ENCODE results near the gene VPS41.

Gene VPS41

GRCh38 chr7:38731215-38731614 lies 177.8 kb downstream of the VPS41 start:
- H3K4me3 ChIP-seq (ENCODE audit: low read depth, low read length): no peak overlapping the region
- no peak for DNase-seq (ENCODE audit: low read depth)
- no peak for TF ChIP-seq CTCF (IDR thresholded peaks at IDR 0.05; ENCODE audit: low read depth, low read length, missing control alignments)

- H3K4me3 ChIP-seq (ENCODE audit: low read depth, low read length): no peak overlapping the region
- no peak for TF ChIP-seq CTCF (IDR thresholded peaks at IDR 0.05; ENCODE audit: low read depth, low read length, missing control alignments)
- no peak for DNase-seq (ENCODE audit: low read depth)
Observed at GRCh38 chr7:38728145-38728544, 180.8 kb downstream of the VPS41 start.

- no peak for DNase-seq (ENCODE audit: low read depth)
- no peak for TF ChIP-seq CTCF (IDR thresholded peaks at IDR 0.05; ENCODE audit: low read depth, low read length, missing control alignments)
- no peak overlapping the region for H3K4me3 ChIP-seq (ENCODE audit: low read depth, low read length)
Observed at GRCh38 chr7:38727184-38727940, 181.6 kb downstream of the VPS41 start.

- no peak for DNase-seq (ENCODE audit: low read depth)
- TF ChIP-seq CTCF (IDR thresholded peaks at IDR 0.05; ENCODE audit: low read depth, low read length, missing control alignments): no peak
- H3K4me3 ChIP-seq (ENCODE audit: low read depth, low read length): no peak overlapping the region
Observed at GRCh38 chr7:38723327-38723726, 185.7 kb downstream of the VPS41 start.

GRCh38 chr7:38716397-38716796 lies 192.6 kb downstream of the VPS41 start:
- no peak overlapping the region for H3K4me3 ChIP-seq (ENCODE audit: low read depth, low read length)
- no peak for TF ChIP-seq CTCF (IDR thresholded peaks at IDR 0.05; ENCODE audit: low read depth, low read length, missing control alignments)
- DNase-seq (ENCODE audit: low read depth): no peak

- no peak overlapping the region for H3K4me3 ChIP-seq (ENCODE audit: low read depth, low read length)
- no peak for TF ChIP-seq CTCF (IDR thresholded peaks at IDR 0.05; ENCODE audit: low read depth, low read length, missing control alignments)
- no peak for DNase-seq (ENCODE audit: low read depth)
Observed at GRCh38 chr7:38709123-38709522, 199.9 kb downstream of the VPS41 start.

GRCh38 chr7:38704751-38705150 lies 204.2 kb downstream of the VPS41 start:
- TF ChIP-seq CTCF (IDR thresholded peaks at IDR 0.05; ENCODE audit: low read depth, low read length, missing control alignments): no peak
- no peak overlapping the region for H3K4me3 ChIP-seq (ENCODE audit: low read depth, low read length)
- DNase-seq (ENCODE audit: low read depth): no peak

All from GM12864 (cell line).